Measurements from ENCODE around the gene CEACAM16.
A peak's percentile ranks its signal among the peaks of the same experiment; 100 is the strongest.
"Not testable (repeated sequence)": the region's sequence is repeated elsewhere in the genome, so short reads cannot be mapped to it uniquely, and the experiment has no call there.

Gene CEACAM16

DNA sequence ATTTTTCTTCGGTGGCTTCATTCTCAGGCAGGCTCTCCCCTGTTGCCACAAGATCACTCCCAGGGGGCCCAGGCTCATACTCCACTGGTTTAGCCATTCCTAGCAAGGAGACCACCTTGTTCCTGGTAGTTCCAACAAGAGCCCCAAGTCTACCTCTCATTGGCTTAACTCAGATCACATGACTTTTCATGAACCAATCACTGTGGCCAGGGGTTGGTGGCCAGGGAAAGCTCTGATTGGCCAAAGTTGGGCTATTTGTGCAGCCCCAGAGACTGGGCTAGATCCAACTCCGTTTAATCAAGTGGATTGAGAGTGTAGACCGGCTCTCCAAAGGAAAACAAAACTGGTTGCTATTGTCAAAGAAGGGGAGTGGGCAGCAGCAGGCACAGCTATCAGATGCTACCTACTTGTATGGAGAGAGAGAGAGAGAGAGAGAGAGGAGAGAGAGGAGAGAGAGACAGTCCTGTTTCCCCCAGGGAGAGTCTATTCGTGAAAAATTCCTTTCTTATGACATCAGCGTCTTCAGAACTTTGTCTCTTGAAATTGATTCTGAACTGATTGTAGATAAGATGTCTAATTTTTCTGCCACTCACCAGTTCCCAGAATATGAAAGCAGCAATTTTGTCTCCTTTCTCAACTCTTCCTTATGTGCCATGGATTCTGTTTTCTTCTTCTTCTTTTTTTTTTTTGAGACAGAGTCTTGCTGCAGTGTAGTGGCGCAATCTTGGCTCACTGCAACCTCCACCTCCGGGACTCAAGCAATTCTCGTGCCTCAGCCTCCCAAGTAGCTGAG lies 21.7 kb upstream of the CEACAM16 start:
- DNase-seq = no peak

- no peak for DNase-seq
Observed at GRCh38 chr19:44680536-44680935, 18.4 kb upstream of the CEACAM16 start.

DNA sequence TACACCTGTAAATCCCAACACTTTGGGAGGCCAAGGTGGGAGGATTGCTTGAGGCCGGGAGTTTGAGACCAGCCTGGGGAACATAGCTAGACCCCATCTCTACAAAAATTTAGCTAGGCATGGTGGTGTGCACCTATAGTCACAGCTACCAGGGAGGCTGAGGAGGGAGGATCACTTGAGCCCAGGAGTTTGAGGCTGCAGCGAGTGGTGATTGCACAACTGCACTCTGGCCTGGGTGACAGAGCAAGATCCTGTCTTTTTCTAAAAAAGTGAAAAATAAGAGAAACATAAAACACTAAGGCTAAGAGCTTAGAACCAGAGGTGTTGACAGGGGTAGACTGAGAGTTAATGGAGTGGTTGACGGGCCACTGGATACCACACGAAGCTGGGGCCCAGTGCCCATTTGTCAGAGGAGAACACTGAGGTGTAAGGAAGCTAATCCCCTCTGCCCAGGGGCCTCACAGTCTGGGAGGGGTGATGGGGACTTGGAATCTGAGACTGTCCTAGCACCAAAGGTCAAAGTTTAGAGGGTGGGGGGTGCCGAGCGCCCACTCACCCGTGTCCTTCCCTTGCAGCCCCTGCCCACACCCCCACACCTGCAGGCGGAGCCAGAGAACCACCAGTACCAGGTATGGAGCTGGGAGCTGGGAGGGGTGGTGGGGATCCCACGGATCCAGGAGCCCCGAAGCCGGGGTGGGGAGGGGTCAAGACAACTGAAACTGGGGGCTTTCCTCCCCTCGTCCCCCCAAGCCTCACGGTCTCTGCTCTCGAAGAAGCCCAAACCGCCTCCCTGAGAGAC lies 16.8 kb upstream of the CEACAM16 start:
- no peak for DNase-seq

DNA sequence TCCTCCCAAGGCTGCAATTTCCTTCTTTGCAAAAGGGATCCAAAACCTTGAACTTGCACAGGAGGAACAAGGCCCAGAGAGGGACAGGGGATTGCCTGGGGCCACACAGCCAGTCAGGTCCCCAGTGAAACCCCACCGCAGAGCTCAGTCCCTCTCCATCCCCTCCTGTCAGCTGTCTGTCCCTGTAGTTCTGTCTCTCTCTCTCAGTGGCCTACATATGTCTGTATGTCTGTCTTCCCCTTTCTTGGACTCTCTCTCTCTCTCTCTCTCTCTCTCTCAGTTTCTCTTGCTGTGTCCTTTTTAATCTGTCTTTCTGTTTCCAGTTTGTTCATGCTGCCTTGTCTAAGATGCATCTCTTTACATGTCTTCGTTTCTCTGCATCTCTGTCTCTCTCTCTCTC lies 16.1 kb upstream of the CEACAM16 start:
- no peak for DNase-seq

GRCh38 chr19:44683434-44684210 lies 15.3 kb upstream of the CEACAM16 start:
- DNase-seq = no peak

DNA sequence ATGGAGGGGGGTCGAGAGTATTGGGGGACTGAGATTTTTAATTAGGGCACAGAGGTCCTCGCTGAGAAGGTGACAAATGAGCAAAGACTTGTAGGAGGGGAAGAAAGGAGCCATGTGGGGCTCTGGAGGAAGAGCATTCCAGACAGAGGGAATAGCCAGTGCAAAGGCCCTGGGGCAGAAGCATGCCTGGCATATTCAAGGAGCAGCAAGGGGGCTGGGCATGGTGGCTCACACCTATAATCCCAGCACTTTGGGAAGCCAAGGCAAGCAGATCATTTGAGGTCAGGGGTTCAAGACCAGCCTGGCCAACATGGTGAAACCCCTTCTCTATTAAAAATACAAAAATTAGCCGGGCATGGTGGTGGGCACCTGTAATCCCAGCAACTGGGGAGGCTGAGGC lies 14.6 kb upstream of the CEACAM16 start:
- not testable (repeated sequence) for DNase-seq

- DNase-seq = no peak
Observed at GRCh38 chr19:44684892-44685863, 13.8 kb upstream of the CEACAM16 start.

DNA sequence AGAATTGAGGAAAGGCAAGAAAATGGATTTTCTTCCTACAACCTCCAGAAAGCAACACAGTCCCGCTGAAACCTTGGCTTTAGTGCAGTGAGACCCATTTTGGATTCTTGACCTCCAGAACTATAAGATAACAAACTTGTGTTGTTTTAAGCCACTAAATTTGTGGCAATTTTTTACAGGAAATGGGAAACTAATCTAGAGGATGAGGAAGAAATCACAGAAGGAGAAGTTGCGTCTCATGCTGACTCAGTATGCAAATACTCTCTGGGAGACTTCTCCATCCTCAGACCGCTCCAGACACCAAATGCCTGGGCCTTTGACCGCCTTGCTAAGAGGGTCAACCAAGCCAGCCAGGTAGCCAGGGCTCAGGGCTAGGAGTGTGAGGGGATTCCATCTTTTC lies 13.1 kb upstream of the CEACAM16 start:
- no peak for DNase-seq

DNA sequence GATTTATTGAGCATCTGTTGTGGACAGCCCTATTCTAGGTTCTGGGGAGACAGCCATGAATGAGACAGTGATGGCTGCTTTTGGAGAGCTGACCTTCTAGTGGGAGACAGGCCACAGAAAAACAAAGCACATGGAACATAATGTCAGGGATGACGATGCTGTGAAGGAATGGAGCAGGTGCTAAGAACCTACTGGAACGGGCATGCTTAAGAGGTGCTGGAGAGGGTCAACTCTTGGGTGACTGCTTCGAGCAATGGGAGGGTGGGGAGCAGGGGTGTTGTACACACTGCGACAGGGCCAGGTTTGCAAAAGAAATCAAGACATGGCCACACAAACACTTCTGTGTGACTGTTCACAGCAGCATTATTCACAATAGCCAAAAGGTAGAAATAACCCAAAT lies 12.1 kb upstream of the CEACAM16 start:
- no peak for DNase-seq

- DNase-seq = no peak
Observed at GRCh38 chr19:44687888-44688287, 11.1 kb upstream of the CEACAM16 start.

GRCh38 chr19:44689290-44690130 lies 9.4 kb upstream of the CEACAM16 start:
- peak; percentile 57 for DNase-seq

DNA sequence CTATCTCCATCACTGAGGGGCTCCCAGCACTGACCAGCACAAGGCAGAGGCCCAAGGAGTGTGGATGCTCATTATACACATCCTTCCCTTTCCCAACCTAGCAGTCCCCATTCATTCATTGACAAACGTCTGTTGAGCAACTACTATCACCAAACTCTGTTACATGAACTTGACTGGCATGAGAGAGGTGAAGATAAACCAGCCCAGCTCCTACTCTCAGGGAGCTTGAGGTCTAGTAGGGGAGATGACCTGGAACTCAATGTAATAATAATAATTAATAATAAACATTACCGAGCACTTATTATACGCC lies 8.9 kb upstream of the CEACAM16 start:
- DNase-seq = no peak

DNA sequence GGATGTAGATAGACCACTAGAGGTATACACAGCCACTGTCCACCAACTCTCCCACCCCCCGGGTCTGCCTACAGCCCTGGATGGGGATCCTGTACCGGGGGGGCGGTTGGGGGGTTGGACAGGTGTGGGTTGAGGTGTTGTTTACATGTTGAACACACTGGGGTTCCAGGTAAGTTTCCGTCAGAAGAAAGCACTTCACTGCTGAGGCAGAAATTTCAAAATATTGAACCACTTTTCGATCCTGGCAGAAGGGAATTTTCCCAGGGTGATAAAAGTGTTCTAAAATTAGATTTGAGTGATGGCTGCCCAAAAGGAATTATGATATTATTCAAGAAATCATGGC lies 6.6 kb upstream of the CEACAM16 start:
- no peak for DNase-seq

DNA sequence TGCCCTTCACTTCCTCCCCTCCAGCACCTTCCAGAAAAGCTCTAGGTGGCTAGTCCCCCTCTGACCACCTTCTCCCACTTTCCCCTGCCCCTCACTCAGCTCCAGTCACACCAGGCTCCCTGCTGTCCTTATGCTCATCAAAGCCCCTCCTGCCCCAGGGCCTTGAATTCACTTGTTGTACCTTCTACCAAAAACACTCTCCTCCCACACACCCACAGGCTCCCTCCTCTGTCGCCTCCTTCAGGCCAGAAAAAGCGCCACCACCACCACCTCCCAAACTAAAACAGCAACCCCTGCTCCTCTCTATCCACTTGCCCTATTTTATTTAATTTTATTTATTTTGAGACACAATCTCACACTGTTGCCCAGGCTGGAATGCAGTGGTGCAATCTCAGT lies 4.8 kb upstream of the CEACAM16 start:
- no peak for DNase-seq

- DNase-seq = no peak
Observed at GRCh38 chr19:44696939-44697669, 1.8 kb upstream of the CEACAM16 start.

- DNase-seq = no peak
Observed at GRCh38 chr19:44697670-44698034, 1.3 kb upstream of the CEACAM16 start.

- DNase-seq = no peak
Observed at GRCh38 chr19:44700547-44700946, 1.6 kb downstream of the CEACAM16 start.

DNA sequence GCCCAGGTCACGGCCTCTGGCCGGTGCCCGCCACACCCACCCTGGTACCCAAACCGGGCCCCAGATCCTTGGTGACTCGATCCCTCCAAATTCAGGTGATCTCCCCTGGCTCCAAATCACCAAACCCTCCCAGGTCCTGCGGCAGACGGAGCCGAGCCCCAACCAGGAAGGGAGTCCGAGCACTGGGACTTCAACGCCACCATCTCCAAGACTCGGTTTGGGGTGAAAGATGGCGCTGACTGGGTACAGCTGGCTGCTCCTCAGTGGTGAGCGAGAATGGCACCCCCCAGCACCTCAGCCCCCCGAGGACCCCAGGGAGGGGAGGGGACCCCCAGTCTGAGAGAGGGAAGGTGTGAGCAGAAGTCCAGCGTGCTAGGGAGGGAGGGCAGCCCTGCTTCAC lies 2.3 kb downstream of the CEACAM16 start:
- no peak for DNase-seq

DNA sequence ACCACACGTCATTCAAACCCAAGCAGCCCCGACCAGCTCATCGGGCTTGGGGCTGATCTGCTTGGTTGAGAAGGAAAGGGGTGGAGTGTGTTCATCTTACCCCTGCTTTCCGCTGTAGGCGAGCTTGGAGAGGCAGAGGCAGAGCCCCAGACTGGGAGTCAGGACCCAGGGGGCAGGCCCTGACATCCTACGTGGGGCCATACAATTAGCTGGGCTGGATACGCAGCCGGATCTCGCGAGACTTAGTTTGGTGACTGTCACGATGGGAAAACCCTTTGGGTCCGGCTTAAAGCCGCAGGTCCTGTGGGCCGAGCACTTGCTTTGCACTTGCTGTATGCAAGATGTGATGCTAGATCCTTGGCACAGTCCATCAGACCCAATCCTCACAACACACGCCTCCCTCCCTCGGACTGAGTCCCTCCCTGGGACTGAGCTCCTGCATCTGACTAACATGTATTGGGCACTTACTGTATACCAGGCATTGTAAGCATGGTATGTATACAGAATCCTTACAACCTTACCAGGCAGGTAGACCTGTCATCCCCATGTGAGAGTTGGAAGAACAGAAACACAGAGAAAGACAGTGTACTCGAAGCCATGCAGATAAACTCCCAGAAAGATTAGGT lies 3.7 kb downstream of the CEACAM16 start:
- DNase-seq = no peak

- DNase-seq = no peak
Observed at GRCh38 chr19:44703336-44704078, 4.6 kb downstream of the CEACAM16 start.
